GM18498 (cell line): ENCODE data around the gene RMRP.
"Not testable (repeated sequence)": the region's sequence is repeated elsewhere in the genome, so short reads cannot be mapped to it uniquely, and the experiment has no call there.

Experiments
- ATAC-seq: cut with Tn5 transposase; IDR thresholded peaks from one replicate; pipeline ENCODE4 v1.9.1; 2021; ENCODE audit warnings: mild to moderate bottlenecking, moderate library complexity; ENCODE audit not compliant: unreplicated experiment

The RMRP gene

DNA sequence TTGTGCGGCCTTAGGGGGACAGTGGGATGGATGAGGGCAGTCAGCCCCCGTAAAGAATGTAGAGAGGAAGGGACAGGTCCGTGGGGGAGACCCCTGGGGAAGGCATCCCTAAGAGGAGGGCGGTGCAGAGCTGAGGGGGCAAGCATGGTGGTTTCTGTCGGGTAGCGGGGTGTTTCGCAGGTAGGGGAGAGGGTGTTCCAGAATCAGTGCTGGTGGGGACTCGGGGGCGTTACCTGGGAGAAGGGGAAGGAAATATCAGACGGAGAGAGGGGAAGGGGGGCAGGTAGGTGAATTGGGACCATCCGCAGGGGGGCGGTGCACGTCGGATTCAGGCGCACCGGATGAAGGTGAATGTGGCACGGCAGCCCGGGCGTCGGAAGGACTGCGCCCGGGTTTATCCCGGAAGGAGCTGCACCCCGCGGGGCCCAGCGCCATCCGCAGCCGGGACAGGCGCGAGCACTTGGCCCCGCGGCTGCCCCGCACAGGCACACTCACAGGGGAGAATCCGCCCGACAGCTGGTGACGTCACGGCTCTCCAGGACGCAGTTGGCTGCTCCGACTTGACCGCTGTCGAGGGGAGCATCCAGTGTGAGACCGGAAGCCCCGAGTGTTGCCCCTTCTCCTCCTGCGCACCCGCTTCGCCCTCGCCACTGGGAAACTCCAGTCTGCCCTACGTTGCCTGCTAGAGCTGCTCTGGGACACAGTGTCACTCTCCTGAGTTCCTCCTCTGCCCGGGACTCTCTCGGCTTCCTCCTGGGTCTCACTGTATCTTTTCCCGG lies 40.9 kb downstream of the RMRP start:
- peak; percentile 38 for ATAC-seq

DNA sequence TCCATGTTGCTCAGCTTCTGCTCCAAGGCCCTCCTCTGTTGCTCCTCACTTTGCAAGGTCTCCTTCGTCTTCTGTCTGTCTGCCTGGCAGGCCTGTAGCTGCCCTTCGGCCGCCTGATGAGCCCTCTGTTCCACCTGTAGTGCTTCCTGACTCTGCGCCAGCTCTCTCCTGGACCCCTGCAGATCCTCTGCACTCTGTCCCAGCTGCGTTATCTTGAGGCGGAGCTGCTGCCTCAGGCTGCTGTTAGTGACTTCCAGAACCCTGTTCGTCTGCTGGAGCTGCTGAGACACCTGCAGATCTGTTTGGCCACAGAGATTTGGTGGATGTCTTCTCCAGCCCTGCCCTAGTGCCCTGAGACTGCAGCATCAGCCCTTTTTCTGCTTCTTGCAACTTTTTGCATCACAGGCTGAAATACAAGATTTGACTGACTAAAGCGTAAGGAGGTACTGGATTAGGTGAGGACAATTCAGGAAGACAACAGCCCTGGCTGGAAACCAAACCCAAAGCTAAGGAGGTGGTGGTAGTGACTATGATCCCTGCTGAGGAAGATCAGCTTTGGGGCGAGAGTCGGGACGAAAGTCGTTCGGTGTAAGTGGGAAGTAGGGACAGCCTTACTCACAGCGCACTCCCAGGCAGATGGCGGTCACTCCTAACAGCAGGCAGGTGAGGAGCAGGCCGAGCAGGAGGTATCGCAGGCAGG lies 41.7 kb downstream of the RMRP start:
- ATAC-seq = no peak

DNA sequence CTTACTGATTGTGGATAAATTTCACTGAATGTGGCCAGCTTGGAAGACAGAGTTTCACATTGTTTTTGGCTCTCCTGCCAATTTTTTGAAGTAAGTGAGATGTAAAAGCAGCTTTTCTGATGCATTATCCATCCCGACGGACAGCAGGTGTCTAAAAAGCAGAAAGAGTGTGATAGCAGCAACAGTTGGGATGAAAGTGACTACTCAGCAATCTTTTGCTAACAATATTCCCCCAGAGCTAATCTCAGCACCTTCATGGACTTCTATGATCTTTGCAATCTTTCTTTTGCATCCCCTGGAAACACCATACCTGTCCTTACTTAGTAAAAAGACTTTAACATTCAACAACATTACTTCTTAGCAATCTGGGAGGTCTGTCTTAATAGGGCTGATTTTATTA lies 45.0 kb downstream of the RMRP start:
- ATAC-seq = no peak

DNA sequence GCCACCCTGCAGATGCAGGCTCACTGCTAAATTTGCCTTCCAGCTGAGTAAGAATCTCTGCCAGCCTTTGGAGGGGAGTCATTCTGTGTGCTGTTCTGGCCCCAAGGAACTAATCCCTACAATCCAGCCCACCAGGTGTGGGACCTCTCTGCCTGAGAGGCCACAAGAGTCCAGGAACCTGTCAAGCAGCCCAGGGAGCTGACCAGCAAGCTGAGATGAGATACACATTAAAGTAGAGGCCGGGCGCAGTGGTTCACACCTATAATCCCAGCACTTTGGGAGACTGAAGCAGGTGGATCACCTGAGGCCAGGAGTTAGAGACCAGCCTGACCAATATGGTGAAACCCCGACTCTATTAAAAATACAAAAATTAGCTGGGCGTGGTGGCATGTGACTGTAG lies 45.8 kb downstream of the RMRP start:
- ATAC-seq = not testable (repeated sequence)

DNA sequence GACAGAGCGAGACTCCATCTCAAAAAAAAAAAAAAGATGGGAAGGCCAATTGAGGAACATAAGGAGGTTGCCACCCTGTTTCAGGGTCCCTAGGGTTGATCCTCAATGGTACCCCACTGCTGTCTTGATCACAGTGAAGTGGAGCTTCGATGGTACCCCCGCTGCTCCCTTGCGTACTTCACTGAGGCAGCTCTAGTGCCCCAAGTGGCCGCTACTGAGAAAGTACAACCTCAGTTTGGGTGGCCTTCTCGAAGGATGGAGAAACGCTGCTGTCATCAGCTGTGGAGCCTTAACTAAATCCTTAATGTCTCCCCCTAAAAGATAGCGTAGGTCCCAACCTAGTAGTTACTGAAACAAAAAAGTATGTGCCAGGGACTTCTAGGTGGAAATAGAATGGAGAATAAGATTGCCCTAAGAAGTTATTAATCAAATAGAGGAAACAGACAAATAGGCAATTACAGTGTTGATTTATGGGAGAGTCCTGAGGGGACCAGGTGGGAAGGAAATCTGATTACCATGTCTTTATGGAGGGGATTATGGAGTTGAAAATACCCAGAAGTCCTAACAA lies 46.5 kb downstream of the RMRP start:
- peak; percentile 57 for ATAC-seq

DNA sequence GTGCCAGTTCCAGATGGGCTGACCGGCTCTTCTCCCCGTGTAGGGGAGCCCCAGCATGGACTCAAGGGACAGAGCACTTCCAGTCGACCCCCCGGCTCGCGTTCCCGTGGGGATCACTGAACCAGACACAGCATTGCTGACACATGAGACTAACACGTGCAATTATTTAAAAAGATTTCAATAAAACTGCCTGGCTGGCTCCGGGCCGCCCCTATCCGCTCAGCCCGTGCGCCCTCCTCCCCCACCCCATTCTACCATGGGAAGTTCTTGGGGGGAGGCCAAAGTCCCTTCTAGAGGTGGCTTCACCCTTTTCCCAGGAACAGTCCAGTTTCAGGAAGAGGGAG lies 48.0 kb downstream of the RMRP start:
- ATAC-seq = no peak

DNA sequence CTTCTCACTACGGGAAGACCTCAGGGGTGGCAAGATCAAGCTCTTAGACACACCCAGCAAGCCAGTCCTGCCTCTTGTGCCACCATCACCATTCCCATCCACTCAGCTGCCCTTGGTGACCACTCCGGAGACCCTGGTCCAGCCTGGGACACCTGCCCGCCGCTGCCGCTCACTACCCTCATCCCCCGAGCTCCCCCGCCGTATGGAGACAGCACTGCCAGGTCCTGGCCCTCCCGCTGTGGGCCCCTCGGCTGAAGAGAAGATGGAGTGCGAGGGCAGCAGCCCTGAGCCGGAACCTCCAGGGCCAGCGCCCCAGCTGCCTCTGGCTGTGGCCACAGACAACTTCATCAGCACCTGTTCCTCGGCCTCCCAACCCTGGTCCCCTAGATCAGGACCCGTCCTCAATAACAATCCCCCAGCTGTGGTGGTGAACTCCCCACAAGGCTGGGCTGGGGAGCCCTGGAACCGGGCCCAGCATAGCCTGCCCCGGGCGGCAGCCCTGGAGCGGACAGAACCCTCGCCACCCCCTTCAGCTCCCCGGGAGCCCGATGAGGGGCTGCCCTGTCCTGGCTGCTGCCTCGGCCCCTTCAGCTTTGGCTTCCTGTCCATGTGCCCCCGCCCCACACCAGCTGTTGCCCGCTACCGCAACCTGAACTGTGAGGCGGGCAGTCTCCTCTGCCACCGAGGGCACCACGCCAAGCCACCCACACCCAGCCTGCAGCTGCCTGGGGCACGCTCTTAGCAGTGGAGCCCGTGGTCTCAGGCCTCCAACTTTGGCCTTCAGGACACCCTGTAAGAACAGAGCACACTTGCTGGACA lies 48.6 kb downstream of the RMRP start:
- ATAC-seq = no peak

DNA sequence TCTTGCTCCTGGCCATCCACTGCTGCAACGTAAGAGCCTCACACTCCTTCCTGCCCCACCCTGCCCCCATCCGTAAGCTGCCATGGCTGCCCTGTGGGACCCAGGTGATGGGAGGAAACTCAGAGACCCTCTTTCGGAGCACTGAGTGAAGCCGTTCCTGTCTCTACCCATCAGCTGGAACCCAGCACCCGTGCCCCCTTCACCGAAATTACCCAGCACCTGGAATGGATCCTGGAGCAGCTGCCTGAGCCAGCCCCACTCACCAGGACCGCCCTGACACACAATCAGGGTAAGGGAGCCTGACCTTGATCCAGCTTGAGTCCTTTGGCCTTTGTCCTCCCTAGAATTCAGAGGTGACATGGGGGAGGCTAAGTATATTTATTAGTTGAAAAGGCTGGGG lies 49.6 kb downstream of the RMRP start:
- no peak for ATAC-seq
